HepG2 (cell line): ENCODE measurements around the gene MRGPRG. TPM values are rescaled to one million over a fixed set of nuclear protein-coding genes. Genes with fewer than 3 reads are reported as not detected.

Experiments
- ATAC-seq: fragments of 200-7000 bp; cut with Tn5 transposase; 3 replicates; pipeline ENCODE4 v1.9.1; 2020; ENCODE audit warnings: mild to moderate bottlenecking, moderate library complexity
- BruUV-seq: library from RNA; stranded (reverse); fragments of 400-500 nt; replicated peaks from 2 replicates; lab custom pipeline; 2021; lab: Mats Ljungman, UMichigan
- CTCF ChIA-PET: fragments of 300-600 bp; formaldehyde crosslinking; extraction: SDS; loops from one replicate; lab custom pipeline; 2021; ENCODE audit warnings: low total read pairs, inconsistent platforms, low intra/inter-chr PET ratio; lab: Yijun Ruan, JAX
- POLR2A ChIA-PET: fragments of 350-600 bp; sonication (Branson Sonifier 250); formaldehyde crosslinking; loops from one replicate; lab custom pipeline; 2020; ENCODE audit warnings: antibody characterized with exemption, inconsistent platforms; lab: Yijun Ruan, JAX
- DNase-seq: peaks from one replicate; pipeline ENCODE4 v3.0.0-alpha.2; 2015; ENCODE audit warnings: low spot score
- FAIRE-seq: peaks from 3 replicates; lab custom pipeline; 2011; peaks lifted over from hg19 to GRCh38; lab: Jason Lieb, UNC
- H2AFZ ChIP-seq: one replicate; pipeline ENCODE4 v1.6.1; 2011; ENCODE audit warnings: low read length, inconsistent platforms
- H3K27ac ChIP-seq: fragments of 300-600 bp; 3 replicates; pipeline ENCODE4 v1.8.0; 2011; ENCODE audit warnings: mixed run types, mild to moderate bottlenecking, mixed read lengths, low read length, inconsistent platforms; ENCODE audit not compliant: insufficient read depth; ENCODE audit errors: extremely low read length
- H3K27me3 ChIP-seq, 2 experiments: fragments of 200-600 bp in 1 of 2; 2 replicates in 1 of 2; 3 replicates in 1 of 2; pipeline versions ENCODE4 v1.6.0 to v1.8.0; 2011; ENCODE audit warnings: low read length in 2 of 2, mild to moderate bottlenecking in 2 of 2, moderate library complexity in 2 of 2, inconsistent platforms in 1 of 2; ENCODE audit not compliant: insufficient read depth in 2 of 2, control insufficient read depth in 1 of 2
- H3K36me3 ChIP-seq, 2 experiments: fragments of 200-600 bp in 1 of 2; replicated peaks in 1 of 2; 2 replicates in 1 of 2; 3 replicates in 1 of 2; pipeline versions ENCODE4 v1.5.1 to v1.8.0; 2011; ENCODE audit warnings: low read length in 2 of 2, inconsistent platforms in 1 of 2; ENCODE audit not compliant: insufficient read depth in 2 of 2, control insufficient read depth in 1 of 2
- H3K4me1 ChIP-seq: 2 replicates; pipeline ENCODE4 v1.5.1; 2012; ENCODE audit warnings: low read length, inconsistent platforms; ENCODE audit not compliant: insufficient read depth
- H3K4me2 ChIP-seq: 2 replicates; pipeline ENCODE4 v1.6.0; 2011; ENCODE audit warnings: low read depth, low read length, inconsistent platforms
- H3K4me3 ChIP-seq, 3 experiments: fragments of 200-600 bp in 1 of 3; sonication (generic), shearing (Covaris generic) in 1 of 3; replicated peaks in 1 of 3; 2 replicates each; pipeline ENCODE4 v1.5.1; 2011 to 2016; ENCODE audit warnings: low read length in 3 of 3, inconsistent platforms in 2 of 3, low read depth in 2 of 3, mild to moderate bottlenecking in 2 of 3, control low read depth in 1 of 3, mixed read lengths in 1 of 3; ENCODE audit not compliant: insufficient read depth in 1 of 3
- H3K79me2 ChIP-seq: one replicate; pipeline ENCODE4 v1.6.1; 2011; ENCODE audit warnings: low read length, inconsistent platforms; ENCODE audit not compliant: insufficient read depth
- H3K9ac ChIP-seq: 2 replicates; pipeline ENCODE4 v1.6.0; 2011; ENCODE audit warnings: mild to moderate bottlenecking, low read depth, low read length, inconsistent platforms; ENCODE audit not compliant: insufficient read depth
- H3K9me3 ChIP-seq: 2 replicates; pipeline ENCODE4 v1.5.1; 2012; ENCODE audit warnings: mild to moderate bottlenecking, low read length
- H4K20me1 ChIP-seq: 2 replicates; pipeline ENCODE4 v1.6.0; 2011; ENCODE audit warnings: inconsistent platforms, mild to moderate bottlenecking, low read length, moderate library complexity; ENCODE audit not compliant: insufficient read depth
- ZFP91 ChIP-seq: sonication (generic); formaldehyde crosslinking; IDR thresholded peaks from 2 replicates; pipeline ENCODE4 v1.9.0; 2022; ENCODE audit warnings: missing genetic modification reagents, mild to moderate bottlenecking, borderline replicate concordance
- ZNF710 ChIP-seq: sonication (generic); formaldehyde crosslinking; IDR thresholded peaks from 2 replicates; pipeline ENCODE4 v1.5.0; 2020; ENCODE audit warnings: mild to moderate bottlenecking, missing genetic modification reagents, borderline replicate concordance
- ZNF768 ChIP-seq: sonication (generic); formaldehyde crosslinking; IDR thresholded peaks from 2 replicates; pipeline ENCODE4 v1.4.0; 2020; ENCODE audit warnings: missing genetic modification reagents
- WGBS: methylation state at CpG from one replicate; pipeline ENCODE4 v1.1.6; 2017; ENCODE audit warnings: low lambda C conversion rate; 5-methylcytosine and 5-hydroxymethylcytosine counted together
- in situ Hi-C: cut with HindIII; loops from 2 replicates; pipeline ENCODE4 v1.10.0; 2017; ENCODE audit warnings: low pct_unique_long_range_greater_than_20kb; ENCODE audit not compliant: extremely low pct_ligation_motif_present
- intact Hi-C: fragments of 100-400 bp; cut with micrococcal nuclease; formaldehyde crosslinking; loops from one replicate; pipeline ENCODE4 v1.10.0; 2022; ENCODE audit not compliant: unreplicated experiment
- polyA plus RNA-seq, 8 experiments: library from polyadenylated mRNA; depleted of rRNA in 3 of 8; stranded (reverse) in 7 of 8; unstranded in 1 of 8; fragments of >200 nt; fragmentation: Illumina TruSeq in 4 of 8; extraction: Trizol in 4 of 8; gene quantifications; 2 replicates each; pipeline versions ENCODE4 v1.2.1 to v1.2.3, GENCODE V29; 2011 to 2016; ENCODE audit warnings: low read depth in 4 of 8, missing spikeins in 1 of 8, mixed read lengths in 1 of 8; ENCODE audit not compliant: insufficient read depth in 1 of 8
- total RNA-seq, 5 experiments: library from RNA; depleted of rRNA; stranded (reverse); fragments of >200 nt; fragmentation: Illumina TruSeq; extraction: Trizol; gene quantifications; 2 replicates each; pipeline ENCODE4 v1.2.3, GENCODE V29; 2016; ENCODE audit warnings: low read depth in 1 of 5

MRGPRG gene
- total and polyA plus RNA-seq, 2 of the 13 experiments (the other 11 are each of a cell fraction or from before 2014, with no cell fraction given) = not detected

DNA sequence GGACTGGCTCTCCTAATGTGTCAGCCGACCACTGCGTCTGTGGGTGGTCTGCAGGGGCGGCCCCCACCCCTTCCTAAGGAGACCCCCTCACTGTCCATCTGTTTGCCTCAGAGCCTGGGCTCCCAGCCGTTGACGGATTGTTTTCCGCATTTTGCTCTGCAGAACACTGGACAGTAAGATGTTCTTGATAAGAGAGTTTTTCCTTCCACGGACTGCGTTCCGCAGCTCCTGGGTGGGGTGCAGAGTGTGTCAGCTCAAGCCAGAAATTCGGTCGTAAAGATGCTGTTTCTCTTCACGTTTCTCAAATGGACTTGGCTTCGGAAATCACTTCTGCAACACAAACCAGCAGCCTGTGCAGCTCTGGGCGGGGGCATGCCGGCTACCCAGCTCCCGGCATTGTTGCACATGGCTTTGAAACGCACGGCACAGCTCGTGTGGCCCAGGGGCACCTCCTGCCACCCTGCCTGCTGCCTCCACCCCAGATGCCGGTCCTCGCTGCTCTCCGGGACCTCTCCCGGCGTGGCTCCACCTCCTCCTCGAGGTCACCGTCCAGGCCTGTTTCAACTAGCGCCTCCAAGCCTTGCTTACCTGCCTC, 2.9 kb upstream of the MRGPRG start (continued):
- no peak for TF ChIP-seq ZFP91
- TF ChIP-seq, all 625 proteins: peak for 0

DNA sequence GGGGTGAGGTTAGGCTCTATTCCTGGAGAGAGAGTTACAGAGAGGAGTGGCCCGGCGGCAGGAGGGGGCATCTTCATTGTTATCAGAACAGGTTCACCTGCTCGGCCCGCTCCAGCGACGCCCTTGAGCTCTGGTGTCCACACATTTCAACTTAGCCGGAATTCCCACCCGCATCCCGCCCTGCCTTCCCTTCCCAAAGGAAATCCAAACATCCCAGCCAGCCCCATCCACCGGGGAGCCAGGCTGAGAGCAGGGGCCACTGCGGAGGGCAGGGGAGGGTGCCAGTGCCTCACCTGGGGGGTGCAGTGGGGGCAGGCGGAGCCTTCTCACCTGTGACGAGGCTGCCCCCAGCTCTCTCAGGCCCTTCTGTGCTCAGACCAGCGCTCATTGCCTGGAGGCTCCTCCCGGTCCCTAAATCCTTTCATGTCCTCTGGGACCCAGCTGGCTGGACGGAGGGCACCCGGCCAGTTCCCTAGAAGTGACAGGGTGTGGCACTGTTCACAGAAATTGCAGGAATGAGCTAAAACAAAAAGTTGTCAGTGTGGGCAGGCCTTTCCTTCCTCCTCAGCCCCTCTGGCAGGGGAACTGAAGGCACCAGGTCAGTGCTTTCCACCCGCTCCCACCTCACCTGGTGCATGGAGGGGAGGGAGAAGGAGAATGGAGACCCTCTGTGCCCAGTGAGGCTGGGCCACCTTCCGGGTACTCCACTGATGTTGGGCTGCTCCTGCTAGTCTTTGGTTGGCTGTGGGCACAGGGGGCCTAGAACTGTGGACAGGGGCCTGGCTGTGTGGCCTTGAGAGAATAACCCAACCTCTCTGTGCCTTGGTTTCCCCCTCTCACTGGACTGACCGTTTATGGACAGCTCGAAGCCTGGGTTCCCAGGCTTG, 2.2 kb upstream of the MRGPRG start:
- no peaks in the 10 kb centered on the region for H3K4me1 ChIP-seq
- H3K36me3 ChIP-seq = no peaks in the 10 kb centered on the region
- whole genome bisulfite sequencing = 0% methylated on average over 3 of the region's 21 CpGs
- ATAC-seq = no peak
- H2AFZ ChIP-seq = no peak overlapping the region
- H3K79me2 ChIP-seq = no peaks in the 10 kb centered on the region
- H3K9ac ChIP-seq = no peak overlapping the region
- intact Hi-C loops (no loop called here), in situ Hi-C loops (no loop called here)
- TF ChIP-seq ZNF768 (CRISPR knock-in tag) (peak; percentile 86), ZNF710 (CRISPR knock-in tag) (no peak)
- peaks cover 17 to 76% of the 10 kb centered on the region in 2 experiments for H3K27me3 ChIP-seq
- no peak for FAIRE-seq
- no peak overlapping the region for H3K4me2 ChIP-seq
- ChIA-PET POLR2A (no interaction called here), CTCF (no interaction called here)
- no peak overlapping the region for H3K4me3 ChIP-seq
- no TSS peak for BruUV-seq
- H4K20me1 ChIP-seq = no peaks in the 10 kb centered on the region
- H3K27ac ChIP-seq = no peak overlapping the region
- DNase-seq = no peak
- no peaks in the 10 kb centered on the region for H3K9me3 ChIP-seq
